Measurements from ENCODE around the gene PANX2.

PANX2 gene

DNA sequence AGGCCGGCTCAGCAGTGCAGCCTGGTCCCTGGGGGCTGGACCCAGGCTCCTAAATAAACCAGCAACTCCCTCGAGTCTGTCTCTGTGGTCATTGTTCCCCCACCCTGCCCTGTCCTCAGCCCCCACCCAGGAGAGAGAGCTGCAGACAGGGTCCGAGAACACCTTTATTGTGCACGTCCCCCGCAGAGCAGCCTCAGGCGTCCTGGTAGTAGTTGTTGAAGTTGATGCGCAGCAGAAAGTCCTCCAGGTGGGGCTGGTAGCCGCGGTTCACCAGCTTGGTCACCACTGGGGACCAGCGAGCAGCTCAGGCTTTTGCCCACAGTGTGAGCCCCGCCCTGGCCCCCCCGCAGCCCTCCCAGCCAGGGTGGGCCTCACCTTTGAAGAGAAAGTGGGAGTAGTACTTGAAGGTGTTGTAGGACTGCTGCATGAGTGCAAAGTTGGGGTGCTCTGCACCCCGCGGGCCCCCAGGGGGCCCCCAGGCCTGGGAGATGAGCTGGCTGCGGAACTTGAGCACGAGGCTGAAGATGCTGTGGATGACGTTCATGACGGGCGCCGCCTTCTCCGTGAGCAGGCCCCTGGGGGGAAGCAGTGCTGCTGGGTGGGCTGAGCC is 47.1 kb downstream of the PANX2 start:
- no peak for DNase-seq

DNA sequence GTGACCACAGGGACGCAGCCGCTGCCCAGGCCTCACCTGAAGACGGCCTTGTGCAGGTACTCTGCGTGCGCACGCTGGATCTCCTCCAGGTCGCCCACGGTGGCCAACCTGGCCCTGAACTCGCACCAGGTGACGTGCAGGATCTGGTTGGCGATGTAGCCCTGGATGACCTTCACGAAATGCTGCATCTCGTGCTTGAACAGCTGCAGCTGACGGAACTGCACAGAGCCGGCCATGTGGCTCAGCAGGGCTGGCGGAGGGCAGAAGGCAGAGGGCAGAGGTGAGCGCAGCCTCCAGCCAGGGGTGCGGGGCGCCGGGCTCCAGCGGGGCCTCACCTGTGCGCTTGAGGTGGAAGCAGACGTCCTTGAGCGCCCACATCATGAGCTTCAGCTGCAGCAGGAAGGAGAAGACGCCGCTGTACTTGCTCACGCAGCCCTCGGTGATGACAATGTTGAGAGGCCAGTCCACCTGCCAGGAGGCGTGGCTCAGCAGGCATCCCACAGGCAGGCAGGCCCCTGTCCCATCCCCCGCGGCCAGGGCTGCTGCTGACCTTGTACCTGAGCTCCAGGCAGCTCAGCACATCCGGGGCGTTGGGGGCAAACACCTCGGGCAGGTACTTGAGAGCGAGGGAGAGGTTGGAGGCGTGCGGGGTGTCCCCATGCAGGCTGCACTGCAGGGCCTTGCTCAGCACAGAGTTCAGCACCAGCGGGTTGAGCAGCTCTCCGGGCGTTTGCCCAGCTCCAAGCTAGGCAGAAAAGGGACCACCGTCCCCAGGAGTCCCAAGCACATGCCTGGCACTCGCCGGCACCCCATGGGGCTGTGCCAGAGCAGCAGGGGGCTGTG is 47.8 kb downstream of the PANX2 start:
- DNase-seq = no peak

DNA sequence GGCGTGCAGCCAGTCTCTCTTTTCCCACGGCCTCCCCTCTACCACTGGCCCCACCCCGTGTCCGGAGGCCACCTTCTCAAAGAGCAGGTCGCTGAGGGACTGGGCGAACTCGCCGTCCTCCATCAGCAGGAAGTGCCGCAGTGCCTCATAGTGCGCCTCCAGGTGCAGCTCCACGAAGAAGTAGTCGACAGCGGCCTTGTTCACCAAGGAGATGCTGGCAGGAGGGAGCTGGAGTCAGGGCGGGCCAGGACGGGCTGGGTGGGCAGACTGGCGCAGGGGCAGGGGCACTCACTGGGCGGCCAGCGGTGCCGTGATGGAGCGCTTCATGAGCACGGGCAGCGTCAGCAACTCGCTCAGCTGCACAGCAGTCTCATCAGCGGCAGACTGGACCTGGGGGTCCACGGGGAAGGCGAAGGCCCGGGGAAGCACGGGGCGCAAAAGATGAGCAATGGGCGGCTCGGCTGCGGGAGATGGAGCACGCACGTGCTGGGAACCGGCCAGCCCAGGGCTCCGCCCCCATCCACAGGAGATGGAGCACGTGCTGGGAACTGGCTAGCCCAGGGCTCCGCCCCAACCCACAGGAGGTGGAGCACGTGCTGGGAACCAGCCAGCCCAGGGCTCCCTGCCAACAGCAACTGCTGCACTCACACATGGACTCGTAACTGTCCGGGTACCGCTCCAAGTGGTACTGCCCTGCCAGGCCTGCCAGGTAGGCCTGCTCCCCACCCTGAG is 48.6 kb downstream of the PANX2 start:
- no peak for DNase-seq

DNA sequence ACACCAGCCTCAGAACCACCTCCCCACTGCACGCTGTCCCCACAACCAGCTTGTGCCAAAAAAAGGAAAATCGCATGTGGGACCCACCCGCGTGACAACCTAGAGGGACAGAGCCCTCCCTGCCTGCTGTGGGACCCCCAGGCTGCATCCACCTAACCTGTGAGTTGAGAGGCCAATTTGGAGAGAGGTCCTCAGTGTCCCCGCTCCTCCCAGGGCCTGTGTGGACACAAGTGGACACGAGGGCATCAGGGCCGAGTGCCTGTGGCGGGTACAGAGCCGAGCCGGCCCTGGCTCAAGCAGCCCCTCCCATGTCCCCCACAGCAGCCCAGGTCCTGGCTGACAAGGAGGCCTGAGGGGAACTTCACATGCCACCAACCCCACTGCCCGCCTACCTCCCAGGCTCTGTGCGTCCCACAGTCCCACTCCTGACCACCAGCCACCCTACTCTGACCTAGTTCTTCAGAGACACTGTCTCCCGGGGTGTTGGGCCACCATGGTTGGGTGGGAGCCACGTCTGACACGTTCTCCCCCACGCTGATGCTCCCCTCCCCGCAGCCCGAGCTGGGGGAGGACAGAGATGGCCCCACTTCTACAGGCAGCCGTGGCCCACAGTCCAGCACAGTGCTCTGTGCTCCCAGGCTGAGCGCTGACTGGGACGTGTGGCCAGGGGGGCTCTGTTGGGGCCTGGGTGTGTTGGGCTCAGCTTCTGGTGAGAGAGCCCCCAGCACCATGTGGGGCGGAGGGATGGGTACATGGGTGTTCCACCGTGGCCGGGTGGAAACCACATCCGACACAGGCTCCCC is 49.5 kb downstream of the PANX2 start:
- DNase-seq = no peak

DNA sequence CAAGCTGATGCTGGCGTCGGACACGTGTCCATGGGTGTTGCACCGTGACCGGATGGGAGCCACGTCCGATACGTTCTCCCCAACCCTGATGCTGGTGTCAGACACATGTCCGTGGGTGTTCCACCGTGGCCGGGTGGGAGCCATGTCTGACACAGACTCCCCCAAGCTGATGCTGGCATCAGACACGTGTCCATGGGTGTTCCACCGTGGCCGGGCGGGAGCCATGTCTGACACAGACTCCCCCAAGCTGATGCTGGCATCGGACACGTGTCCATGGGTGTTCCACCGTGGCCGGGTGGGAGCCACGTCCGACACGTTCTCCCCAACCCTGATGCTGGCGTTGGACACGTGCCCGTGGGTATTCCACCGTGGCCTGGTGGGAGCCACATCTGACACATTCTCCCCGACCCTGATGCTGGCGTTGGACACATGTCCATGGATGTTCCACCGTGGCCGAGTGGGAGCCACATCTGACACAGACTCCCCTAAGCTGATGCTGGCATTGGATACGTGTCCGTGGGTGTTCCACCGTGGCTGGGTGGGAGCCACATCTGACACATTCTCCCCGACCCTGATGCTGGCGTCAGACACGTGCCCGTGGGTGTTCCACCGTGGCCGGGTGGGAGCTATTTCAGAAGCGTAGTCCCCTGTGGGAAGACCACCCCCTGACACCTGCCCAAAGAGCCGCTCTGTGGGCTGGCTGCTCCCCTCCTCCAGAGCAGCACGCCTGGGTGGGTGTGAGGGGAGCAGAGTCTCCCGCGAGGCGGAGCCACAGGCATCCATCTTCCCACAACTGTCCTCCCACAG is 50.3 kb downstream of the PANX2 start:
- DNase-seq = no peak

DNA sequence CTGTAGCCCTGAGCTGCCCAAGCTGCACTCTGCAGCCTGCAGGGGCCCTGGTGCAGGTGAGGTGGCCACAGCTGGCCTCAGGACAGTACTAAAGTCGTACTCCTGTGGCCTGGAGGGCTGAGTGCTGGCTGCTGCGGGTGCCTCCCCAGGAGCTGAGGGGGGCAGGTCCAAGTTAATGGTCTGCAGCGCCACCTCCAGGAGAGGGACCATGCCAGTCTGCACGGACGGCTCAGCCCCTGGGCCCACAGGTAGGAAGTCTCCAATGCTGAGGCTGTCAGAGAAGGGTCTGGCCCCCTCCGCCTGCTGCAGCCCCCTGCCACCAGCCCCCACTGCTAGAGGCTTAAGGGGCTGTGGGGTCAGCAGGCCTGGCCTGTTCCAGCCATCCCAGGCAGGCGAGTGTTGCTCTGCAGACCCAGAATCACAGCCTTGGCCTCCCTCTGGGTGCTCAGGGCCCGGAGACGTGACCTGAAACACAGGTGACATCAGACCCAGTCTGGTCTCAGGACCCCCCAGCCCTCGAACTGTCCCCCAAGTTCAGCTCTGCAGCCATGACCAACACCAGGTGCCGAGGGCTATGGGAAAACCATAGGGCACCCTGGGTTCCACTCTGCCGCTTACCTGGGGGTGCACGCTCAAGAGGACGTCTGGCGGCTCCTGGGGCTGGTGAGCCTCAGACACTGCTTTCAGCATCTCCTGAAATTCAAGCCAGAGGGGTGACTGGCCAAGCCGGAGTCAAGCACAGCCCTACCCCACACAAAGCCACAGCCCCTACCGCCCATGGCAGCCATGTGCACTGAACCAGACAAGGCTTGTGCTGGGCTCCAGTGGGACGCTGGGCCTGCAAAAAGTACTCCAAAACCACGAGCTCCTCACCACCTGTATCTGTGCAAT is 51.1 kb downstream of the PANX2 start:
- DNase-seq = no peak

DNA sequence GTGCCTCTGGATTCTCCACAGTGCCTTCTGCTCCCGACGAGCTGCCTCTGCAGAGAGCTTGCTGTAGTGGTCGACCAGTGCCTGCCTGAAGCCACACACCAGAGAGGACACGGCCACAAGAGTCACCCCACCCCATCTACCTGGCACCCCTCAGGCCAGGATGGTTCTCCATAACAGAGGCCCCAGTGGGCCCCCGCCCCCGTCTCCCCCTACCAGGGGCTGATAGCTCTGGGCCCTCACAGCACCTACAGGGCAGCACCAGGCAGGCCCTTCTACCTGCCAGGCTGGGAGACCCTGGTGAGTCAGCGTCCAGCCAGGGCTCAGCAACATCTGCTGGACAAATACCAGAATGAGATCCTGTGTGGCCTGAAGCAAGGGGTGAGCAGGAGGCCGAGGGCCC is 52.0 kb downstream of the PANX2 start:
- DNase-seq = no peak

DNA sequence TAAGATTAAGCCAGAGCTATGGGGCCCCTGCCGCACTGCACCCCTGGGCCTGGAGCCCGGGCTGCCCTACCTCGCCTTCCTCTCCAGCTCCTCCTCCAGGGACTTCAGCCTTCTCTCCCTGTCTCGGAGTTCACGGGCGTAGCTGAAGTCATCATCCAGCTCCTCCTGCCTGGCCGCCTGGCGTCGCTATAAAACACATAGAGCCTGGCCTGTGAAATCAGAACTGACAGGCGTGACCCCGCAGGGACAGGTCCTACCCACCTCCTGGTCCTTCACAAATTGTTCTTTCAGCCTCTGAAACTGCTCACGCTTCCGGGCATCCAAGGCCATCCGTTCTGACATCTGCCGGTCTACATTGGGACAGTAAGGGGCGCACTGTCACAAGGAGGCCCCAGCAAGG is 53.5 kb downstream of the PANX2 start:
- no peak for DNase-seq

DNA sequence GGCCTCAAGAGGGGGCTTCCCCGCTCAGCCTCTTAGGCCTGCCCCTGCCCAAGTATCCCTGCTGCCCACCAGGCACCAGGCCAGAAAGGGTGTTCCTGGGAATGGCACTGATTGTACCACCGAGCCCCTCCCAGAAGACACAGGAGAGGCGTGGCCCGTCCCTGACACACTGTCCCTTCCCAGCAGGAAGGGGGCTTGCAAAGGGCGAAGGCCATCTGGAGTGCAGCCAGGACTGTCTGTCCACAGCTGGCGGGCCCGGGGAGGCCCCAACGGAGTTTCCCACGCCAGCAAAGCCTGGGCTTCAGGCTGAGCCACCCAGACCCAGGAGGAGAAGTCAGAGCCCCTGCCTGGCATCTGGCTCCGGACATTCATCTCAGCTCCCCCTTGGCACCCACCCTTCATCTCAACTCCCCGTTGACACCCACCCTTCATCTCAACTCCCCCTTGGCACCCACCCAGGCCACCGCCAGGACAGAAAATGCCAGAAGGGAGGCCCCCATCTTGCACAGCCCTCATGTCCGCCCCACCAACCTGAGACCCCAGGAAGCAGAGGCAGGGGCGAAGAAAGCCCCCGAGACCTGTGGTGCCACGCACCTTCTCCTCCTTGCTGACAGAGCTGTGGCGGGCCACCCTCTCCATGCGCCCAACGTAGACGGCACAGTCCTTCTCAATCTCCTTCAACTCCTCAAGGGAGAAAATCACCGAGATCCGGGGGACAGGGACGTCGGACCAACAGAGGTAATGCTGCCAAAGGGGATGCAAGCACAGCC is 54.9 kb downstream of the PANX2 start:
- no peak for DNase-seq

DNA sequence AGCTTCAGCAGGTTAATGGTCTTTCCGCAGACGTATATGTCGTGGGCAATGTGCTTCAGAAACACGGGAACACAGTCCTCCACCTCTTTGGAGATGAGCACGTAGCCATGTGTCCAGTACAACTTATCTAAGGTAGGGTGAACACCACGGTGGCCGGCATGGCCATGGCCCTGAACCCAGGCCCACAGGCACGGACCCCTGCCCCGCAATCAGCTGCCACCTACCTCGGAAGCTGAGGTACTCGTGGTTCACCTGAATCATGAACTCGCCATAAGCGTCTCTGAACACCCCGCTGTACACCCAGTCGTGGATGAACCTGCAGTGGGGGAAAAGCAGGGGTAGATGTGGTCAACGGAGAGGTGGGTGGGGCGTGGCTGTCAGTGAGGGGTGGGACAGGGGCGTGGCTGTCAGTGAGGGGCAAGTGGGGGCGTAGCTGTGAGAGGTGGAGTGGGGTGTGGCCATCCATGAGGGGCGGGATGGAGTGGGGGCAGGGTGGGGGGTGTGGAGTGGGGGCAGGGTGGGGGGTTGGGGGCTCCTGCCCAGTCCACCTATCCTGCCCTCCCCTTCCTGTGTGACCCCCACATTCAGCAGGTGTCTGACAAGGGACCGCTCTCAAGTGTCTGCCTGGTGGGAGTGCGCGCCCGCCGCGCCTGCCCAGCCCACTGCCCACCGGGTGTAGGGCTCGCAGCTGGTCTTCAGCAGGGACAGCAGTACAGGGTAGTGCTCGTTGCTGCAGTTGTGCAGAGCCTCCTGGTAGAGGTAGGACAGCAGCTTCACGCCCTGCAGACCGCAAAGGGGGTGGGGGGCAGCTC is 55.7 kb downstream of the PANX2 start:
- no peak for DNase-seq

DNA sequence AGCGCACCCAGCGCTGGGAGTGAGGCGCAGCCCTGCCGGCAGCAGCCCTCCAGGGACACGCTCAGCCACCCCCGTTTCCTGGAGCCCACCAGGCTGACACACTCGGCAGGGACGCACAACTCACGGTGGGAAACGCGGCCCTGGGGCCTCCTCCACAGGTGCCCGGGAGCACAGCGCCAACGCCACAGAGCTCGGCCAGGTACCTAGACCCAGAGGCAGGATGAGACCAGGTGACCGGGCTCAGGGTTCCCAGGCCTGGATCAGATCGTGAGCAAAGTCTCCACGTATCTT is 56.3 kb downstream of the PANX2 start:
- DNase-seq = no peak

DNA sequence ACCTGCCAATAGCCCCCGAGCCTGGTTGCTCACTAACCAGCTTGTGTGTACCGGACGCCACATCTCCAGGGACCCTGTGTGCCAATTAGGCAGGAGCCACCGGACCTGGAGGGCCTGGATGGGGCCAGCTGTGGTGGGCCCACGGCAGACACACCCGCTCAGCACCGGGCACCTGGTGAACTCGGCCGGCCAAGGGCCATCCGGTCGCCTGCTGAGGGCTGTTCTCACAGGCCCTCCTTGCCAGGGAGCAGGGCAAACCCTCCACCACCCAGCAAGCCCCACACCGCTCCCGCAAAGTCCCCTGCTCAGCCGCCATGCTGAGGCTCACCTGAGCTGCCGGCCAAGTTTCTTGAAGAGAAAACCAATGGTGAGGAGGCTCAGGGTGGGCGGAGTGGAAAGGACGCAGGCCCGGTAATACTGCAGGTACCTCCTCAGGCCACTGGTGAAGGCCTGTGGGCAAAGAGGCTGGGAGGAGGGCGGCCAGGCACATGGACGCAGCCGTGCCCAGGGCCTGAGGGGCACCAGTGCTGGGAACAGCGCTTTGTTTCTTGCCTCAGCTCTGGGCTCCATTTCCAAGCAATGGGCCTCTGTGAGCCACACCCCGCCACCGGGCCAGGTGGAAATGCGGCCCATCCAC is 57.2 kb downstream of the PANX2 start:
- no peak for DNase-seq

DNA sequence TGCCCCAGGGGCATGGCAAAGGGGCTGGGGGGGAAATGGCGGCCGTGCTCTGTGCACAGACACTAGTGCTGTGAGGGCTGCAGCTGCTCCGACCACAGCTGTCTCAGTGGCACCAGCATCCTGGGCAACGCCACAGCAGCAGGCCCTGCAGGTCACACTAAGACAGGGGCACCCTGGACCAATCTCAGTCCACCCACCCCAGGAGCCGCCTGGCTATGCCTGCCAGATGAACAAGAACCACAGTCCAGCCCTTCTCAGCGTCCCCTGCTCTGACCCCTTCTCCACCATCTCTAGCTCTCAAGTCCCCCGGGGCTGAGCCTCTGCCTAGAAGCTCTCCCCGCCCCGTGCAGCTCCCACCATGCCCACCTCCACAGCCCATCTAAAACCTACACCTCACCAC is 57.8 kb downstream of the PANX2 start:
- no peak for DNase-seq

DNA sequence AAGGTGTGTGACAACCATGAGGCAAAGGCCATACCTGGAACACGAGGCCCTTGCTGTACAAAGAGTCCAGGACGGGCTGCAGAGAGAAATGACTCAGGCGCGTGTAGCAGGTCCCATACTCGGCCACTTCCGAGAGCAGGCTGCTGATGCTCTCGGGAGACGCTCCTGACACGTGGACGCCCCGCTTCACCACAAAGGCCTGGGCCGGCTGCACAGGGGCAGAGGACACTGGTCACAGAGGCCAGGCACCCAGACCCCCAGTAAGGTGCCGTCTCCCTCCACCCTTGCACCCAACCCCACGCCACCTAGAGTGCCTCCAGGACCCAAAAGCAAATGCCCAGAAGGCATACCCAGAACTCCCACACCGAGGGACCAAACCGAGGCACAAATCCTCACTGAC is 58.8 kb downstream of the PANX2 start:
- DNase-seq = no peak

Measured in activated gamma-delta T cell treated with Interleukin-2 at 50 U/mL for 16 hours (primary cell).